ENCODE measurements around the gene TC2N.
"Not testable (repeated sequence)": the region's sequence is repeated elsewhere in the genome, so short reads cannot be mapped to it uniquely, and the experiment has no call there.

The TC2N gene

GRCh38 chr14:91854327-91854934, 12.9 kb downstream of the TC2N start:
- TF ChIP-seq EZH2 (IDR thresholded peaks at IDR 0.05) = no peak
- no peak for TF ChIP-seq POLR2AphosphoS5 (IDR thresholded peaks at IDR 0.05; ENCODE audit: borderline replicate concordance, low read depth, low read length)
- TF ChIP-seq FOXP2 (optimal IDR thresholded peaks at IDR 0.05; ENCODE audit: control extremely low read depth, extremely low read length, insufficient read depth) = no peak
- no peak overlapping the region for H3K4me3 ChIP-seq
- H3K9ac ChIP-seq (ENCODE audit: insufficient read length) = no peak overlapping the region
- H3K27ac ChIP-seq = no peak overlapping the region
- no peaks in the 10 kb centered on the region for H3K9me3 ChIP-seq (ENCODE audit: low read depth, low read length)
- no peaks in the 10 kb centered on the region for H3K36me3 ChIP-seq (ENCODE audit: insufficient read depth, low read length)
- no peak for DNase-seq (ENCODE audit: low read depth, low spot score)

GRCh38 chr14:91851563-91851962, 15.8 kb downstream of the TC2N start:
- no peaks in the 10 kb centered on the region for H3K9me3 ChIP-seq (ENCODE audit: low read depth, low read length)
- DNase-seq (ENCODE audit: low read depth, low spot score) = no peak
- TF ChIP-seq EZH2 (IDR thresholded peaks at IDR 0.05) (no peak), FOXP2 (optimal IDR thresholded peaks at IDR 0.05; ENCODE audit: control extremely low read depth, extremely low read length, insufficient read depth) (no peak), POLR2AphosphoS5 (IDR thresholded peaks at IDR 0.05; ENCODE audit: borderline replicate concordance, low read depth, low read length) (no peak)
- no peaks in the 10 kb centered on the region for H3K36me3 ChIP-seq (ENCODE audit: insufficient read depth, low read length)
- no peak overlapping the region for H3K9ac ChIP-seq (ENCODE audit: insufficient read length)
- H3K27ac ChIP-seq = no peak overlapping the region
- H3K4me3 ChIP-seq = no peak overlapping the region

- H3K9me3 ChIP-seq (ENCODE audit: low read depth, low read length) = no peaks in the 10 kb centered on the region
- DNase-seq (ENCODE audit: low read depth, low spot score) = no peak
- no peak overlapping the region for H3K4me3 ChIP-seq
- no peaks in the 10 kb centered on the region for H3K36me3 ChIP-seq (ENCODE audit: insufficient read depth, low read length)
- TF ChIP-seq POLR2AphosphoS5 (IDR thresholded peaks at IDR 0.05; ENCODE audit: borderline replicate concordance, low read depth, low read length) = no peak
- no peak for TF ChIP-seq EZH2 (IDR thresholded peaks at IDR 0.05)
- TF ChIP-seq FOXP2 (optimal IDR thresholded peaks at IDR 0.05; ENCODE audit: control extremely low read depth, extremely low read length, insufficient read depth) = no peak
- H3K9ac ChIP-seq (ENCODE audit: insufficient read length) = no peak overlapping the region
- no peak overlapping the region for H3K27ac ChIP-seq
These were observed 18.8 kb downstream of the TC2N start for GRCh38 chr14:91848504-91849001.

- no peak overlapping the region for H3K4me3 ChIP-seq
- H3K9me3 ChIP-seq (ENCODE audit: low read depth, low read length) = no peaks in the 10 kb centered on the region
- no peak overlapping the region for H3K27ac ChIP-seq
- no peak overlapping the region for H3K9ac ChIP-seq (ENCODE audit: insufficient read length)
- no peak for TF ChIP-seq FOXP2 (optimal IDR thresholded peaks at IDR 0.05; ENCODE audit: control extremely low read depth, extremely low read length, insufficient read depth)
- TF ChIP-seq POLR2AphosphoS5 (IDR thresholded peaks at IDR 0.05; ENCODE audit: borderline replicate concordance, low read depth, low read length) = no peak
- no peak for TF ChIP-seq EZH2 (IDR thresholded peaks at IDR 0.05)
- no peaks in the 10 kb centered on the region for H3K36me3 ChIP-seq (ENCODE audit: insufficient read depth, low read length)
- no peak for DNase-seq (ENCODE audit: low read depth, low spot score)
These were observed 19.6 kb downstream of the TC2N start for GRCh38 chr14:91847693-91848092.

- Histone ChIP-seq H3K9me3 (ENCODE audit: low read depth, low read length) (no peaks in the 10 kb centered on the region), H3K36me3 (ENCODE audit: insufficient read depth, low read length) (no peaks in the 10 kb centered on the region), H3K27ac (no peak overlapping the region), H3K4me3 (no peak overlapping the region), H3K9ac (ENCODE audit: insufficient read length) (no peak overlapping the region)
- no peak for DNase-seq (ENCODE audit: low read depth, low spot score)
- no peak for TF ChIP-seq POLR2AphosphoS5 (IDR thresholded peaks at IDR 0.05; ENCODE audit: borderline replicate concordance, low read depth, low read length)
- no peak for TF ChIP-seq EZH2 (IDR thresholded peaks at IDR 0.05)
- TF ChIP-seq FOXP2 (optimal IDR thresholded peaks at IDR 0.05; ENCODE audit: control extremely low read depth, extremely low read length, insufficient read depth) = no peak
These were observed 21.7 kb downstream of the TC2N start for GRCh38 chr14:91845652-91846051.

- not testable (repeated sequence) for H3K36me3 ChIP-seq (ENCODE audit: insufficient read depth, low read length); H3K9me3 ChIP-seq (ENCODE audit: low read depth, low read length); H3K4me3 ChIP-seq; DNase-seq (ENCODE audit: low read depth, low spot score); H3K27ac ChIP-seq; H3K9ac ChIP-seq (ENCODE audit: insufficient read length)
These were observed 22.3 kb downstream of the TC2N start for GRCh38 chr14:91845056-91845455.

- Histone ChIP-seq H3K4me3 (no peak overlapping the region), H3K27ac (no peak overlapping the region), H3K9ac (ENCODE audit: insufficient read length) (no peak overlapping the region), H3K9me3 (ENCODE audit: low read depth, low read length) (no peaks in the 10 kb centered on the region), H3K36me3 (ENCODE audit: insufficient read depth, low read length) (no peaks in the 10 kb centered on the region)
- DNase-seq (ENCODE audit: low read depth, low spot score) = no peak
- no peak for TF ChIP-seq EZH2 (IDR thresholded peaks at IDR 0.05)
- no peak for TF ChIP-seq POLR2AphosphoS5 (IDR thresholded peaks at IDR 0.05; ENCODE audit: borderline replicate concordance, low read depth, low read length)
- TF ChIP-seq FOXP2 (optimal IDR thresholded peaks at IDR 0.05; ENCODE audit: control extremely low read depth, extremely low read length, insufficient read depth) = no peak
These were observed 23.3 kb downstream of the TC2N start for GRCh38 chr14:91844029-91844428.

GRCh38 chr14:91843437-91843836, 23.9 kb downstream of the TC2N start:
- H3K9me3 ChIP-seq (ENCODE audit: low read depth, low read length) = no peaks in the 10 kb centered on the region
- H3K9ac ChIP-seq (ENCODE audit: insufficient read length) = no peak overlapping the region
- H3K36me3 ChIP-seq (ENCODE audit: insufficient read depth, low read length) = no peaks in the 10 kb centered on the region
- H3K27ac ChIP-seq = no peak overlapping the region
- no peak overlapping the region for H3K4me3 ChIP-seq
- TF ChIP-seq POLR2AphosphoS5 (IDR thresholded peaks at IDR 0.05; ENCODE audit: borderline replicate concordance, low read depth, low read length) (no peak), FOXP2 (optimal IDR thresholded peaks at IDR 0.05; ENCODE audit: control extremely low read depth, extremely low read length, insufficient read depth) (no peak), EZH2 (IDR thresholded peaks at IDR 0.05) (no peak)
- DNase-seq (ENCODE audit: low read depth, low spot score) = no peak

- Histone ChIP-seq H3K9ac (ENCODE audit: insufficient read length) (no peak overlapping the region), H3K27ac (no peak overlapping the region), H3K4me3 (no peak overlapping the region), H3K9me3 (ENCODE audit: low read depth, low read length) (no peaks in the 10 kb centered on the region), H3K36me3 (ENCODE audit: insufficient read depth, low read length) (no peaks in the 10 kb centered on the region)
- no peak for DNase-seq (ENCODE audit: low read depth, low spot score)
- TF ChIP-seq POLR2AphosphoS5 (IDR thresholded peaks at IDR 0.05; ENCODE audit: borderline replicate concordance, low read depth, low read length) = no peak
- no peak for TF ChIP-seq FOXP2 (optimal IDR thresholded peaks at IDR 0.05; ENCODE audit: control extremely low read depth, extremely low read length, insufficient read depth)
- no peak for TF ChIP-seq EZH2 (IDR thresholded peaks at IDR 0.05)
These were observed 26.3 kb downstream of the TC2N start for GRCh38 chr14:91841065-91841464.

All from SK-N-MC (cell line).